ENCODE data around the gene EEIG1. TPM values are rescaled to one million over a fixed set of nuclear protein-coding genes. Genes with fewer than 3 reads are reported as not detected.
"Not testable (repeated sequence)": the region's sequence is repeated elsewhere in the genome, so short reads cannot be mapped to it uniquely, and the experiment has no call there.

Gene EEIG1
- total RNA-seq: 108 TPM

DNA sequence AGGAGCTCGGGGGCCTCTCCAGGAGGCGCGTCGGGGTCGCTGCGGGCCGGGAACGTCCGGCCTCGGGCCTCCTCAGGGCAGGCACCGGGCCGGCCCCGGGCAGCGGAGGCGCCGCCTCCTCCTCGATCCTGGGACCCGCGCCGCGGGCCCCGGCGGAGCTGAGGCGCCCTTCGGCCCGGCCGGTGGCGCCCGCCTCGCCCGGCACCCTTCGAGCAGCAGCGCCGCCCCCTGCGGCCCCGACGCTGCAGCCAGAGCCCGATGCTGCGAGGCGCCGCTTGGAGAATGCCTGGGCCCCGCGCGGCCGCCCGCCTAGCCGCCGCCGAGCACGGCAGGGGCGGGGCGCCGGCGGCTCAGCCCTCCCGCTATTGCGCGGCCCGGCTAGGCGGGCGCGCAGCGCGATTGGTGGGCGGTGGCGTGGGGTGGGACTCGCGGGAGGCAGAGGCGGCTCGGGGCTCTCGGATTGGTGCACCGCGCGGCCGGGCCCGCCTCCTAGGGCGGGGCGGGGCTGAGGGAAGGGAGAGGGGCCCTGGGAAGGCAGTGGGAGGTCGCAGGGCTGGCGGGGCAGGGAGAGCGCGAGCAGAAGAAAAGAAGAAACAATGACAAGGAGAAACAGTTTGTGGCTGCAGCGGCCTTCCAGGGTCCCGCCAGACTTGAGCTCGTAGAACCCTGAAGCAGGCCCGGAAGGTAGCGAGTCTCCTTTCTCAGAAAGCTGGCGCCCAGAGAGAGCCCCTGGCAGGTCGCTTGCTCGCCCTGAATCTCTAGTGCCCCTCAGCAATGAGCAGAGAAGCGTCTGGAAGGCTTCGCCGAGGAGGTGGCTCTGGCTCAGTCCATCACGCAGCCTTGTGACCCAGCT, at the start of gene EEIG1:
TSS of gene EEIG1 (minus strand) at position 284 of the 853 bp plus-strand sequence. CDS start 852 bp downstream, outside the sequence.
- ATAC-seq: peak; percentile 84

GRCh38 chr9:128027705-128028104, 46.9 kb upstream of the EEIG1 start:
- ATAC-seq: no peak

- ATAC-seq: peak; percentile 68
Observed at GRCh38 chr9:128026773-128027541, 46.2 kb upstream of the EEIG1 start.

GRCh38 chr9:128026255-128026772, 45.5 kb upstream of the EEIG1 start:
- peak; percentile 62 for ATAC-seq

DNA sequence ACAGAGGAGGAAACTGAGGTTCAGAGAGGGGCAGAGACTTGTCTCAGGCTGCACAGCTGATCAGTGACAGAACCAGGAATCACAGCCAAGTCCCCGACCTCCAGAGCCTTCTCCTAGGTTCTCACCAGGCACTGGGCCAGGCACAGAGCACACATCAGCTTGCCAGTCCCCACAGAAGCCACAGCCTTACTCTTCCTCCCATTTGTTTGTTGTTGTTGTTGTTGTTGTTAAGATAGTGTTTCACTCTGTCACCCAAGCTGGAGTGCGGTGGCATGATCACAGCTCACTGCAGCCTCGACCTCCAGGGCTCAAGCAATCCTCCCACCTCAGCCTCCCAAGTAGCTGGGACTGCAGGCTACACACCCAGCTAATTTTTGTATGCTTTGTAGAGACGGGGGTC, 44.9 kb upstream of the EEIG1 start:
- ATAC-seq: no peak

GRCh38 chr9:128024761-128025308, 44.0 kb upstream of the EEIG1 start:
- ATAC-seq: no peak

- not testable (repeated sequence) for ATAC-seq
Observed at GRCh38 chr9:128023671-128024070, 42.9 kb upstream of the EEIG1 start.

GRCh38 chr9:128022886-128023285, 42.1 kb upstream of the EEIG1 start:
- peak; percentile 6 for ATAC-seq

DNA sequence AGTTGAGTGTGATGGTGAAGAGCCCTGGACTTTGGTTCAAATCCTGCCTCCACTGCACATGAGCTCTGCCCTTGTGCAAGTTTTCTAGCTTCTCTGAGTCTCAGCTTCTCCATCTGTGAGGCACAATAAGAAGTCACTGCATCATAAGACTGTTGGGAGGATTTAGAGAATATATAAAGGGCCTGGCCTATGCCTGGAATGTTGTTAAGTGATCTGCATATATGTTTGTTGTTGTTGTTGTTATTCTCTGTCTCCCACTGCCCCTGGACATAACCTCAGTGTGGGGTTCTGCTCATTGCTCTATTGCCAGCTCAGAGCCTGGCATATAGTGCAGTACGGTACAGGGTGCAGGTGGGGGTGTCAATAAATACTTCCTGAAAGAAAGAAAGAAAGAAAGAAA, 40.3 kb upstream of the EEIG1 start:
- no peak for ATAC-seq

GRCh38 chr9:128020692-128021091, 39.9 kb upstream of the EEIG1 start:
- ATAC-seq: no peak

DNA sequence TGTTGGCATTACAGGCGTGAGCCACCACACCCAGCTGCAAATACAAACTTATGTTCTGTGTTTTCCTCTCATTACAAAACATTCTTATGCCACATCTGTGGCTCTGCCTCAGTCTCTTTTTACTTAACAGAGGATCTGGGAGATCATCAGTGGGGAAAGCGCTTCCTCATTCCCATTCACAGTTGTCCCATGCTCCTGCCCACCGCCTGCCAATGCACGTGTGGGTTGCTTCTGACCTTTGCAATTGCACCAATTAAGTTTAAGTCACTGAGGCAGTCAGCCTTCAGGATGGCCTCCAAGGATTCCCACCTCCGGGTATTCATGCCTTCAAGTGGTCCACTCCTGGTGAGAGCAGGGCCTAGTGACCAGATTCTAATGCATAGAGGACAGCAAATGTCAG, 34.9 kb upstream of the EEIG1 start:
- no peak for ATAC-seq

DNA sequence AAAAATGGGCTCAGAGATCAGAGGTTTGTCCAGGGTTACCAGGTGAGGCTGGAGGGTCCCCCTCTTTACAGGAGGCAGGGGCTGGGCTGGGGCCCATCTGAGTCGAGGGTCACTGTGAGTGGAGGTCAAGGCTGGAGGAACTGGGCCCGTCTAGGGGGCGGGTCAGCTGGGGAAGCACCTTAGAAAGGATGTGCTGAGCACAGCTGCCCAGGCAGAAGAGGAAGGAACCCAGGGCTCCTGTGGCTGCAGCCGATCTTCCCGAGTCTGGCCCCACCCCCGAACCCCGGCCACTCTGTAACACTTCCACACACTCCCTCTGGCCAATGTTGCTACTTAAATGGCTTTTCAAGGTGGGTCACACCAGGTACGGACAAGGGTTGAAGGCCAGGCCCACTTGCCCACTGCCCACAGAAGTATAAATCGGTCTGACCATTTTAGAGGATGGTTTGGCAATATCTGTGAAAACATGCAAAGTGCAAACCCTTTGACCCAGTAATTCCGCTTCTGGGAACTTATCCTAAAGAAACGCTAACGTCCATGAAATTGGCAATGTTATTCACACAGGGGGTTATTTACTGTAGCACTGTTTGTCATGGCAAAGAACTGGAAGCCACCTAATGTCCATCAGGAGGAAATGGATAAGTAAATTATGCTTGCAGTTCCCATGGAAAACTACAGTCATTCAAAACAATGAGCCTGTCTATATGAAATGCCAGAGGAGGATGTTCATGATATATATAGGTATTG, 30.5 kb upstream of the EEIG1 start:
- ATAC-seq: no peak

GRCh38 chr9:128009639-128010038, 28.9 kb upstream of the EEIG1 start:
- ATAC-seq: no peak

- ATAC-seq: no peak
Observed at GRCh38 chr9:128008171-128008570, 27.4 kb upstream of the EEIG1 start.

DNA sequence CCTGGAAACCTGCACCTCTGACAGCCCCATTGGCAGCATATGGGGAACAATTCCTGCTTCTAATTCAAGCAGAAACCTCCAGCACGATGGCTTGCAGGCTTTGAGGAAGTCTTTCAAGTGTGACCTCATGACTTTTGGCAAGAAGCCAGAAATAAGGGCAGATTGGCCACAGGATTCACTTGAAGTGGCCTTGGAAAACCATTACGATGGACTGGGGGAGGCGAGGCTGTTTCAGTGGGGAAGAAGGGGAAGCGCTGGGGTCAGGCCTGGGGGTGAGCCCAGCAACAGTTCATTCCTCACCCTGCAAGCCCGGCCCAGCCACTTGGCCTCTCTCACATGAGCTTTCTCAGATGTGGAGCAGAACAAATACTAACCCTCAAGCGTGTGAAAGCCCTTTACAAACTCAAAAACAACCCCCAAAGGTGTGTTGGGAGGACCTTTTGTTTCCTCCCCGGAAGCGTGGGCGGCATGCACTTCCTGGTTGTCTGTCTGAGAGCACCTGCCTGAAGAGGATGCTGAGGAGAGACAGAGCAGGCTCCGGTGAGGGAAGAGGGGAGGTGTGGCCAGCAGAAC, 26.9 kb upstream of the EEIG1 start:
- ATAC-seq: peak; percentile 56

DNA sequence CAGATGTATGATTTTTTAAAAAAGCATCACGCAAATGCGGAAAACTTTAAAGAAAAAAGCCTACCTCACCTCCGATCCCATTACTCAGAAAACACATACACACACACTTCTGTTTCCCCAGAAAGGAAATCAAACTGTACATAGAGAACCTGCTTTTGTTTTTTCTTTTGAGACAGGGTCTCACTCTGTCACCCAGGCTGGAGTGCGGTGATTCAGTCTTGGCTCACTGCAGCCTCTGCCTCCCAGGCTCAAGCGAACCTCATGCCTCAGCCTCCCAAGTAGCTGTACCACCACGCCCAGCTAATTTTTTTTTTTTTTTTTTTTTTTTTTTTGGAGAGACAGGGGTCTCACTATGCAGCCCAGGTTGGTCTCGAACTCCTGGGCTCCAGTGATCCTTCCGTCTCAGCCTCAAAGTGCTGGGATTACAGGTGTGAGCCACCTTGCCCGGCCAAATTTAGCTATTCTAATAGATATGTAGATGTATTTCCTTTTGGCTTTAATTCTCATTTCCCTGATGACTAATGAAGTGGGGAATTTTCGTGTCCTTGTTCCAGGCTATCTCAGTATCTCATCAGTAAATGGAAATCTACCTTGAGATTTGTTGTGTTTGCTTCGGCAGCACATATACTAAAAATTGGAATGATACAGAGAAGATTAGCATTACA, 25.7 kb upstream of the EEIG1 start:
- no peak for ATAC-seq

DNA sequence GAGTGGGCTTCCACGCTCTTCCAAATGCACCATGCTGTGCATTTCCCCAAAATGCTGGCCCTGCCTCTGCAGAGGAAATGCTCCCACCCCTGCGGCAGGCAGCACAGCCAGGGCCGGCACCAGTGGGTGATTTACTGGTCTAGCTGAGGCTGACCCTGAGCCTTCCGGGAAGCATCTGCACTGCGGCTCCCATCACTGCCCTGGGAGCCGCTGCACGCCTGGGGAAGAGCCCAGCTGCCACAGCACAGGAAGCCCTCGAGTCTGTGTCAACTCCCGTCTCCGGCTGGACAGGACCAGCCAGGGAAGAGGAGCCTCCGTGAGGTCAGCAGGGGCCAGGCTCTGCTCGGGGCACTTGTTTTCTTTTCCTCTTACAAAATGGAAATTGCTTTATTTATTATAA, 25.1 kb upstream of the EEIG1 start:
- peak; percentile 23 for ATAC-seq

- ATAC-seq: no peak
Observed at GRCh38 chr9:128003966-128004604, 23.3 kb upstream of the EEIG1 start.

DNA sequence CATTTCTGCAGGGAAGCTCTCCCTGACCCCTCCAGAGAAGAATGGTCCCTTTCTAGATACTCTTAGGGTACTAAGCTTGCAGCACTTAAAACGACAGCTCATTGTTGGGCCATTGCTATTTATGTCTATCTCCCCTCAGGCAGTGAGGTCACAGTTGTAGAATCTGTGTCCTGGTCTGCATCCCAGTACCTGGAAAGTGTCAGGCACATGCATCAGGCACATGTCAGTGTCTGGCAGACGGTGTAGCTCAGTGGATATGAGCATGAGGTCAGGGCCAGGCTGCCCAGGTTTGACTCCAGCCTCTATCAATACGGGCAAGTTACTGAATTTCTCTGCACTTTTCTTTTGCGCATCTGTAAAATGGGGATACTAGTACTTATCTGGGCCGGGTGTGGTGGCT, 22.2 kb upstream of the EEIG1 start:
- ATAC-seq: no peak

DNA sequence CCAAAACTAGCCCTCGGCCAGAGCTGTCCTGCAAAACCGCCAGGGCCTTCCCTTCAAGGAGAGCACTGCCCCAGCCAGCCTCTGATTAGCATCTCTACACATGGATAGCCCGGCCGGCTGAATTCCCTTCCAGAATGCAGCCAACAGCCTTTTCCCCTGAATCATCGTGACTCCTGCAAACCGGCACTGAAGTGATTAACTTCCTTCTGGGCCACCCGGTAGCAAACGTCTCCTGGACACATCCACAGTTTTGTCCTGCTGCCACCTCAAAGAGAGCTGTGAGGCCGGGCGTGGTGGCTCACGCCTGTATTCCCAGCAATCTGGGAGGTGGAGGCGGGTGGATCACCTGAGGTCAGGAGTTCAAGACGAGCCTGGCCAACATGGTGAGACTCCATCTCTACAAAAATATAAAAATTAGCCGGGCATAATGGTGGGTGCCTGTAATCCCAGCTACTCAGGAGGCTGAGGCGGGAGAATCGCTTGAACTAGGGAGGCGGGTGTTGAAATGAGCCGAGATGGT, 21.1 kb upstream of the EEIG1 start:
- peak; percentile 48 for ATAC-seq

Data from esophagus mucosa (tissue), 1 donor.